Measurements from ENCODE around the gene ARG1.

ARG1 gene

GRCh38 chr6:131586543-131586942, 13.5 kb downstream of the ARG1 start:
- no peak for DNase-seq

GRCh38 chr6:131587909-131588308, 14.9 kb downstream of the ARG1 start:
- no peak for DNase-seq

DNA sequence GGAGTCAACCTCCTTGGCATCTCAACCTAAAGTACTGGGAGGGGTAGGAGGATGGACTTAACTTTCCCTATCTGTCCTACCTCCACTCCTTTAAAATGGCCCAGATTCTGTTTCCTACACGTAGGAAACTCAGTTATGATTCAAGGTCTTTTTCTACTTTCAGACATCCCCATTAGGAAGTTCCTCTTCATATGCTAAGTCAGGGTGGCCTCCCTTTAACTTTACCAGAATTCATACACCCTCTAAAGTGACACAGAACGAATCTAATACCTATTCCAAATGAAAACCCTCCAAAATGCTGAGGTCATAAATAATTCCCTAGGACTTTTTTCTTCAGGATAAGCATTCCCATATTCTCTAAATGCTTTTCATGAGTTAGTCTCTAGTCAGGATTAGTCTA, 15.6 kb downstream of the ARG1 start:
- DNase-seq, result no peak

DNA sequence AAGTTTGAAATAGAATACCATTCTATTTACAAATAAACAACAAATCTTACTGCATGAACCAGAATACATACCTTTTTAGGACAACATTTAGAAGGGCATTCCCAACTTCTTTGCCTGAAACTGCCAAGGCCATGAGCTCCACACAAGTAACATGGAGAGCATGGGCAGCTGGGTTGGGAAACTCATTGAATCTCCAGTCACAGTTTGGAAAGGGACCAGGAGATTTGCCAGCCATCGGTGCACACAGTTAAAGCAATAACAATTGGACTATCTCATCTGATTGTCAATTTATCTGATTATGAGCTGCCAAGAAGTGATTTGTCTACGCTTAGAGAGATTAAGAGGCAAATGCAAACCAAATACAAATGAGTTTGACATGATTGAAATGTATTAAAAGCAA, 19.9 kb downstream of the ARG1 start:
- DNase-seq, result no peak

DNA sequence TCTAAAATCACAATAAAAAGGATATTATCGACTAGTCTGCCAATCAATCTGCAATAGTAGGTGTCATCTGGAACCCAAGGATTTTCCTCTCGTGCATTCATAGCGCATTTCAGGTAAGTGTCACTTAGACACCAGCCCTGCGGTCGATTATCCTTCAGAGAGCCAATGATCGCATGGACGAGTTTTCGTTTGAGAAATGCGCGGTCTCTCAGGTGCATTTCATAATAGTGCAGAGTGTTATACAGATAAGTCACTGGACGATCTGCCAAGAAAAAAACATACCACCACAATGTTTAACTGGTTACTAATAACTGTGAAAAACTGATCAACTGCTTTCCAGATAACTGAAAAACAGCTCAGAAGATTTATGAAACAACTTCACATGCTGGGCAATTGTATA, 21.0 kb downstream of the ARG1 start:
- no peak for DNase-seq

- no peak for DNase-seq
These were observed 24.4 kb downstream of the ARG1 start for GRCh38 chr6:131597446-131597845.

GRCh38 chr6:131600716-131601115, 27.7 kb downstream of the ARG1 start:
- DNase-seq, result no peak

DNA sequence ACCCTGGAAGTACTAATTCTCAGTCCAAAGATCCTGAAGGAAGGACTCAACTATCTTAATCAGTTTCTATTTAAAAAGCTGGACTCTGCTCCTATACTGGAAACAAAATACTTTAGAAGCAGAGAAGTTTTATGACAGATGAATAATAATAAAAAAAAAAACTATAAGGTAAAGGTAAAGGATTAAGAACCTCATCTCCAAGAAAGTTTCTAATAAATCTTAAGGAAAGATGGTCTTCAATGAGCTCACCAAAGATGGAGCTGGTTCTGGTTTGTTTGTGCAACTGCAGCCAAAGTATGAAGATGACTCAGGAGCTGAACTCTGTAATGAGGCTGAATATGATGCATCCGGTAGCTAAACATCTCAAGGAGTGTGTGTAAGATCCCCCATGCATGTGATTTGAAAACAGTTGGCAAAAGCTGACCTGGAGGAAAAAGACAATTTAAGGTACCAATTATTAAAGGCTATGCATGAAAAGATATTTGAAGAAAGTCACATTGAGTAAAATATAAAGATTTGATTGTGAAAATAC, 29.8 kb downstream of the ARG1 start:
- DNase-seq, result no peak

DNA sequence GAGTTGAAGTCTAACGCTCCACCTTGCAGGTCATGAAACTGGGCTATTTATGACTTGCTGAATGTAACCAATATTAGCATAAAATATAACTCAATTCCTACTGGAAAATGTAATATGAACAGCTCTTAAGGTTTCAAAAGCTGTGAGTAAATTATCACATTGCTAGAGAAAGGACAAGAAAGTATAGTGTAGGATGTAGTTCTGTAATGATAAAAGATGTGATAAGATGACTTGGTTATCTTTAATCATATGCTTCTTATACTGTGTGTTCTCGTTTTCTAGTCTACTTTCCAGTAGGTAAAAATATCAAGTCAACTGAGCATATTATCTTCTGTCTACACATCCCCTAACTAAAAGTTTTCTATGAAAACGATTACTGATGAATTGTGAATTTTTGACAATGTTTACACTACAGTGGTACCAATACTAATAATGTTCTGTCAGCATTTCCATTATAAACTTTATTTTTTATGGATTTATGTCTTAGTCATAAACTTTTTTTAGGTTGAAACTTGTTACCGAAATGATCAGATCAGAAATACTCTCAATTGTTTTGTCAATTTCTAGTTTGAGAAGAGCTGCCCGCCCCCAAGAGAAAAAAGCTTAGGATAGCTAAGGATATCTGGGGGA, 40.4 kb downstream of the ARG1 start:
- DNase-seq, result no peak

GRCh38 chr6:131615275-131615674, 42.2 kb downstream of the ARG1 start:
- DNase-seq, result no peak

DNA sequence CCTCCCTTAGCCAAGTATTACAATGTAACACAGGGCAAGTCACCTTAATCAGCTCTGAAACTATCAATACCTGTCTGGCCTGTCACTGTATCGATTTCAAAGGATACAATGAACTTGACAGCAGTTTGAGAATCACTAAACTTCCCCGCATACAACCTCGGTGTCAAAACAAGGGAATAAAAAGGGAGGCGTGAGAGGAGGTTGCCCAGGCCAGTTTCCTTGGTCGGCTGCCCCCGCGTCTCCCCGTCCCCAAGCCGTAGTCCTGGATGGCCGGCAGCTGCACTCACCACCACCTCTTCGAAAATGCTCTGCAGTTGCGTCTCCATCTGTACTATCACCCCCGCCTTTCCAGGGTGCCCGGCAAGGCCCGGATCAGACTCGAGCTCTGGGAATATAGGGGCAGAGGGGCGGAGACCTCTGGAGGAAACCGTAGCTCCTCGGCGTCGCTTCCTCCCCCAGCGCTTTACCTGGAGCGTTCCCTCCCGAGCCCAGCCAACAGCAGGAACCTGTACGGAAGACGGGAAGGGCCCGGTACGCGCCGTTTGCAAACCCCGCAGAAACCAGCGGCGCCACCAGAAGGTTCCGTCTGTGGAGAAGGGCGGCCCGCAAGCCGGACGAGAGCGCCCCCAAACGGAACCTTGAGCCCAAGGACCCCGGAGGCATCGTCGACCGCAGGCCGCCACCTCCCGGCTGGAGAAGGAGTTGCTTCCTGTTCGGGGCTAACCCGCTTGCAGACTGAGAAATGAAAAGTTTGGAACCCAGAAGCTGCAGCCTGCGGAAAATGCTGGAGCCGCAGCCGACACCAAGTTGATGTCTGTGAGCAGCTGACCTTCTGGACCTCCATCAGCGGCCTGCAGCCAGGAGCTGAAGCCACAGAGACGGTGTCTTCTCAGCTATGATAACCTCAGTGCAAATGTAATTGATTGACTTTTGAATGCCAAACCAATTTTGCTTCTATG, 55.0 kb downstream of the ARG1 start, which contains the start of gene MED23:
Gene MED23 (minus strand): TSS at position 519 of the 959 bp plus-strand sequence. CDS start 193 bp downstream, at position 326.
- DNase-seq, result peak; percentile 99

DNA sequence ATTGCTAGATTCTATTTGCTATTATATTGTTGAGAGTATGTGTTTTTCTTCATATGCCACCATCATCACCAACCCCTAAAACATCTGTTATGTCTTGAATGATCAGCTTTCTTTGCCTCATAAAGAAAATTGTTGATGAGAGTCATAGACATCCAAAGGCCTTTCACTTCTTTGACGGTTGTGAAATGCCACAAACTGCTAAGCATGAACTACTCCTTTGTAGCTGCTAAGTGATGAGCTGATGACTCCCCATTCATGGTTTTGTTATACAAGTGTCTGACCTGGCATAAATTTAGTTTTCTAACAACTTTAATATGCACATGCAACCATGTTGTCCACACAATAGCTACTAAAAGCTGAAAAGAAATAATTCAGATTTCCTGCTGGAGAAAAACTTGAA, 55.7 kb downstream of the ARG1 start:
- DNase-seq, result no peak

- no peak for DNase-seq
These were observed 56.6 kb downstream of the ARG1 start for GRCh38 chr6:131629651-131630050.

DNA sequence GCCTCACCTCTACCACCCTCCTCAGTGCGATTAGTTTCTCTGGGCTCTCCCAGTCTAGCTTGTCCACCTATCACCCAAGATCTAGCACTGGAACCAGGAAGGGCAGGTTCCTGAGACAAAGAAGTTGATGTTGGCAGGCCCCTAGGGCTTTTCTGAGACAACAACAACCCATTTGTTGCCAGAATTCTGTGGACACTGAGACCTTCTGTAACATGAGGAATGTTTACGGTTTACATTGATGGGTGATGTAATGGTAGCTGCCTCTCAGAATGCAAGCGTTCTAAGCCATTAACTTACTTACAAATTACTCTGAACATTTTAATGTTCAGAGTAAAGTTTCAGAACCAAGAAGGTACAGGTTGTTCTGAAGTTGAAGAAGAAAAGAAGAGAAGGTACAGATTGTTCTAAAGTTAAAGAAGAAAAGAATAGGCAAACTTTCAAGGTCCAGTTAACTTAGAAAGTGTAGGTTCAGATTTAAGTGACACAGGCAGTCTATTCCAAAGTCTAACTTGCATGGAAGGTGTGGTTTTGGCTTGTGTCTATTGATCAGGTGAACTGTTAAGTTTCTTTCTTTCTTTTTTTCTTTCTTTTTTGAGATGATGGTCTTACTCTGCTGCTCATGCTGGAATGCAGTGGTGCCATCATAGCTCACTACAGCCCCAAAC, 58.7 kb downstream of the ARG1 start:
- DNase-seq, result no peak

Measured in stimulated activated CD4-positive, alpha-beta T cell treated with anti-CD3 and anti-CD28 coated beads, Interleukin-2, amount 100 ng/mL, for 48 hours (primary cell).